AG10803 (cell line): ENCODE measurements around the gene PKHD1.

Experiments
- DNase-seq: peaks from one replicate; pipeline ENCODE4 v3.0.0; 2010; ENCODE audit warnings: low read depth
- H3K4me3 ChIP-seq: 2 replicates; pipeline ENCODE4 v1.5.1; 2011; ENCODE audit warnings: mild to moderate bottlenecking, low read length, control low read depth
- TF ChIP-seq, protein P1 (sequence below): conservative IDR thresholded peaks from 2 replicates; pipeline ENCODE4 v1.5.1; 2011; ENCODE audit warnings: mild to moderate bottlenecking, low read length, control low read depth, inconsistent platforms

Gene PKHD1

DNA sequence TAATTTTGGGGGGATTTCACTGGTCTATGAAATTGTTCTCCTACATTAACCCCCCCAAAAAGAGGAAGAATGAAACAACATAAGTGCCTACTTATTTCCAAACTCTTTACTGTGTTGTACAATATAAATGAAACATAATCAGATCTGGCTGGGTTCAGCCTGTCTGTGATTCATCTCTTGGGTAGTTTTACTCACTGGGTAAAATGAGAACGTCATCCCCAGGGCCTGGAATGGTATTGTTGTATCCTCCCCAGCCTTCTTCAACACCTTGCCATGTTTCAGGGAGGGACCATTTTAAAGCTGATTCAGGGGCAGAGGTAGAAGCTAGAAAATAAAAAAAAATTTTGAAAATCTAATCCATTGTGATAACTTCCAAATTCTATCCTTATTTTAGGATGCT, 256.7 kb downstream of the PKHD1 start:
- DNase-seq: no peak
- no peak overlapping the region for H3K4me3 ChIP-seq
- TF ChIP-seq, protein P1, sequence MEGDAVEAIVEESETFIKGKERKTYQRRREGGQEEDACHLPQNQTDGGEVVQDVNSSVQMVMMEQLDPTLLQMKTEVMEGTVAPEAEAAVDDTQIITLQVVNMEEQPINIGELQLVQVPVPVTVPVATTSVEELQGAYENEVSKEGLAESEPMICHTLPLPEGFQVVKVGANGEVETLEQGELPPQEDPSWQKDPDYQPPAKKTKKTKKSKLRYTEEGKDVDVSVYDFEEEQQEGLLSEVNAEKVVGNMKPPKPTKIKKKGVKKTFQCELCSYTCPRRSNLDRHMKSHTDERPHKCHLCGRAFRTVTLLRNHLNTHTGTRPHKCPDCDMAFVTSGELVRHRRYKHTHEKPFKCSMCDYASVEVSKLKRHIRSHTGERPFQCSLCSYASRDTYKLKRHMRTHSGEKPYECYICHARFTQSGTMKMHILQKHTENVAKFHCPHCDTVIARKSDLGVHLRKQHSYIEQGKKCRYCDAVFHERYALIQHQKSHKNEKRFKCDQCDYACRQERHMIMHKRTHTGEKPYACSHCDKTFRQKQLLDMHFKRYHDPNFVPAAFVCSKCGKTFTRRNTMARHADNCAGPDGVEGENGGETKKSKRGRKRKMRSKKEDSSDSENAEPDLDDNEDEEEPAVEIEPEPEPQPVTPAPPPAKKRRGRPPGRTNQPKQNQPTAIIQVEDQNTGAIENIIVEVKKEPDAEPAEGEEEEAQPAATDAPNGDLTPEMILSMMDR: no peak

GRCh38 chr6:51827580-51827979, 259.8 kb downstream of the PKHD1 start:
- H3K4me3 ChIP-seq: no peak overlapping the region
- DNase-seq: no peak
- TF ChIP-seq, protein P1: no peak

DNA sequence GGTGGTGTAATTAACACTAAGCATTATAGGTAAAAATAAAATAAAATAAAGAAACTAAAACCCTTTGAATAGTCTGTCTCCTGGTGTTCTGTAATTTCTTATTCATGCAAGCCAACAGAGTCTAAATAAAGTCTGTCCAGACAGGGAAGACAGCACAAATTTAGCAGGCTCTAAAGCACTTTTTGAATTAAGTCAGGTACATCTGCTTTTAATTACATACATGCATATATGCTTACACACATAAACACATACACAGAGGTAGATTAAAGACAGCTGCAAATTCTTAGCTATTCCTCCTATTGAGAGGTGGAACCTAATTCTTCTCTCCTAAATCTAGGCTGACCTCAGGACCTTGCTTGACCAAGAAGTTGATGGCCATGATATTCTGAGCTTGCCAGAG, 262.5 kb downstream of the PKHD1 start:
- no peak overlapping the region for H3K4me3 ChIP-seq
- TF ChIP-seq, protein P1: no peak
- no peak for DNase-seq

GRCh38 chr6:51820555-51820954, 266.9 kb downstream of the PKHD1 start:
- TF ChIP-seq, protein P1: no peak
- H3K4me3 ChIP-seq: no peak overlapping the region
- DNase-seq: no peak

DNA sequence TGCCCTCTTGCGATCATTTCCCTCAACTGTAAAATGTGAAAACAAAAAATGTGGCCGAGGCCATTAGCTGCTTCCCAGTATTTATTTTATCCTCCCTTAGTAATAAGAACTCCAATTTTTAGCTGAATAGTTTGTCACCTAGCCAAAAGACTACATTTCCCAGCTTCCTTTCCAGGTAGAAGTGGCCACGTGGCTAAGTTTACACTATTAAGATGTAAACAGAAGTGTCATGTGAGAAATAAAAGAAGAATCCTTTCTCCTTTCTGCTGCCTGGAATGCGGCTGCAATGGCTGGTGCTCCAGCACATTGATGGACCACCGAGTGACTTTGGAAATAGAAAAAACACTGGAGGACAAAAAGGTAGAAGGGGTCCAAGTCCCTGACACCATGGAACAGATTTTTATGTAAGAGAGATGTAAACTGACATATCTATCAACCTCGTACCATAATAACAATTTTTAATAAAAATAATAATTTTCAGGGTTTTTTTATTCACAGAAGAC, 268.8 kb downstream of the PKHD1 start:
- no peak overlapping the region for H3K4me3 ChIP-seq
- DNase-seq: no peak
- TF ChIP-seq, protein P1: no peak

DNA sequence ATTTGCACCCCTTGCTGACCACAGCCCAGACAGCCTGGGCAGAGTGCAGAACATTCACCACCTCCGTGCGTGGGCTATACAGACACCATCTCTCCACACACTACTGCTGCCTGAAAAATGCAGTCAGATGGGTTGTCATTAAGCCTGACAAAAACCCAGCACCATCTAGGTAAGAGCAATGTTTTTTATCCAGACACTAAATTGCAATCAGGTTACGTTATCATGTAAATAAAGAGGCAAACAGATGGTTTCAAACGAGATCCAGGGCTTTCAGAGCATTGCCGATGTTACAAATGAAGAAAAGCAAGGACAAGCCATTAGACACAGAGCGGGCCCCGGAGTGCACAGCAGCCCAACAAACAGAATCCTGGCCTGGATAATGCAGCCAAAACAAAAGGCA, 269.6 kb downstream of the PKHD1 start:
- DNase-seq: no peak
- TF ChIP-seq, protein P1: no peak

DNA sequence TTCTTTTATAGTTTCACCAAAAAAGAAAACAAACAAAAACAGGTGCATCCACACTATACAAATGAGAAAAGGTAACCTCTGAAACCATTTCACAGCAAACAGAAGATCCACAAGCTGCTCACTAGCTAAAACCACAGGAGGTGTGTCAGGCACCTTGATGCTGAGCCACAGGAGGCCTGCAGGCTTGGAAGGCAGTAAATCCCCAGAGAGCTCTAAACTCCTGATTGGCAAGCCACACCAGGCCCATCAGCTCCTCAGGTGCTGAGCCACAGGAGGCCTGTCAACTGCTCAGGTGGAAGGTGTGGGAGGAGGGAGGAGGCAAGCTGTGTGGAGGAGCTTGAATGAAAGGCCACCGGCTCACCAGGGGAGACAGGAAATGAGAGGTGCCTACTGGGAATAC, 273.0 kb downstream of the PKHD1 start:
- TF ChIP-seq, protein P1: no peak
- no peak overlapping the region for H3K4me3 ChIP-seq
- DNase-seq: no peak

More for the DNA sequence above, 269.6 kb downstream of the PKHD1 start:
- H3K4me3 ChIP-seq: no peak overlapping the region
